Lower lobe of right lung (tissue), 2 donors: ENCODE measurements around the gene SHD. TPM values are rescaled to one million over a fixed set of nuclear protein-coding genes. Genes with fewer than 3 reads are reported as not detected.

Experiments
- ATAC-seq, 2 donors: fragments of 200-7000 bp; cut with Tn5 transposase; one replicate each; pipeline ENCODE4 v1.9.1; 2020 to 2022; ENCODE audit warnings: mild to moderate bottlenecking in 2 of 2, moderate library complexity in 2 of 2
- DNase-seq: peaks from one replicate; pipeline ENCODE4 v3.0.0-alpha.2; 2020
- H3K27ac ChIP-seq: fragments of 200-600 bp; one replicate; pipeline ENCODE4 v1.8.0; 2022
- H3K27me3 ChIP-seq: fragments of 200-600 bp; one replicate; pipeline ENCODE4 v1.8.0; 2022; ENCODE audit warnings: low read depth
- H3K36me3 ChIP-seq: fragments of 200-600 bp; one replicate; pipeline ENCODE4 v1.8.0; 2022; ENCODE audit warnings: mild to moderate bottlenecking
- H3K4me1 ChIP-seq: fragments of 200-600 bp; one replicate; pipeline ENCODE4 v1.8.0; 2022
- H3K4me3 ChIP-seq: fragments of 200-600 bp; one replicate; pipeline ENCODE4 v1.8.0; 2022; ENCODE audit warnings: mild to moderate bottlenecking
- H3K9me3 ChIP-seq: fragments of 200-600 bp; one replicate; pipeline ENCODE4 v1.8.0; 2022
- CTCF ChIP-seq: fragments of 200-600 bp; IDR thresholded peaks from one replicate; pipeline ENCODE4 v1.8.0; 2022; ENCODE audit warnings: antibody characterized with exemption, mild to moderate bottlenecking
- intact Hi-C: fragments of 100-400 bp; cut with DNase I; formaldehyde crosslinking; loops from one replicate; pipeline ENCODE4 v1.11.0; 2022
- total RNA-seq: library from RNA; stranded (reverse); fragmentation: NEBNext Ultra II Directional; extraction: Animal tissue kit (Norgen Biotek cat#: 25700); gene quantifications from one replicate; pipeline ENCODE4 v1.2.1, GENCODE V29; 2021
- donor health status: DM: no; HTN: yes; CAD: no; lungs with severe emphysema.

The SHD gene
- total RNA-seq, 1 donor from 2014 or later = not detected

GRCh38 chr19:4305659-4306058 lies 26.6 kb downstream of the SHD start:
- no peak for ATAC-seq
- intact Hi-C loops = no loop called here
- no peak overlapping the region for H3K4me3 ChIP-seq
- no peaks in the 10 kb centered on the region for H3K9me3 ChIP-seq
- TF ChIP-seq CTCF = no peak
- H3K36me3 ChIP-seq = no peaks in the 10 kb centered on the region
- peaks cover 23% of the 10 kb centered on the region for H3K27me3 ChIP-seq
- no peak for DNase-seq
- H3K27ac ChIP-seq = no peak overlapping the region
- H3K4me1 ChIP-seq = no peaks in the 10 kb centered on the region

- intact Hi-C loops = no loop called here
- Histone ChIP-seq H3K4me3 (no peak overlapping the region), H3K27me3 (peaks cover 2% of the 10 kb centered on the region), H3K9me3 (no peaks in the 10 kb centered on the region), H3K27ac (no peak overlapping the region), H3K36me3 (no peaks in the 10 kb centered on the region), H3K4me1 (no peaks in the 10 kb centered on the region)
- DNase-seq (no peak), ATAC-seq (peak; percentile 10 to 27)
- no peak for TF ChIP-seq CTCF
Measured at GRCh38 chr19:4310247-4311121, 31.4 kb downstream of the SHD start.

GRCh38 chr19:4313847-4314490 lies 34.9 kb downstream of the SHD start:
- Histone ChIP-seq H3K27ac (no peak overlapping the region), H3K9me3 (no peaks in the 10 kb centered on the region), H3K27me3 (no peaks in the 10 kb centered on the region), H3K36me3 (no peaks in the 10 kb centered on the region), H3K4me1 (no peaks in the 10 kb centered on the region), H3K4me3 (peak overlapping the region; percentile 21)
- TF ChIP-seq CTCF = no peak
- ATAC-seq = no peak
- intact Hi-C loops = no loop called here
- no peak for DNase-seq

- Histone ChIP-seq H3K27ac (no peak overlapping the region), H3K9me3 (no peaks in the 10 kb centered on the region), H3K4me3 (no peak overlapping the region), H3K4me1 (no peaks in the 10 kb centered on the region), H3K36me3 (no peaks in the 10 kb centered on the region), H3K27me3 (no peaks in the 10 kb centered on the region)
- DNase-seq = no peak
- no peak for TF ChIP-seq CTCF
- intact Hi-C loops = no loop called here
- ATAC-seq = no peak
Measured at GRCh38 chr19:4316956-4317355, 37.9 kb downstream of the SHD start.

GRCh38 chr19:4318460-4318859 lies 39.4 kb downstream of the SHD start:
- DNase-seq = no peak
- intact Hi-C loops = no loop called here
- H3K36me3 ChIP-seq = no peaks in the 10 kb centered on the region
- H3K4me3 ChIP-seq = no peak overlapping the region
- TF ChIP-seq CTCF = no peak
- no peaks in the 10 kb centered on the region for H3K9me3 ChIP-seq
- H3K27me3 ChIP-seq = no peaks in the 10 kb centered on the region
- ATAC-seq = no peak
- no peak overlapping the region for H3K27ac ChIP-seq
- H3K4me1 ChIP-seq = no peaks in the 10 kb centered on the region
